HFF-Myc (cell line): ENCODE data around the gene DIP2A.

Experiments used
- DNase-seq: peaks from one replicate; pipeline ENCODE4 v3.0.0-alpha.2; 2011; ENCODE audit warnings: low read depth; ENCODE audit errors: extremely low read depth
- H3K4me3 ChIP-seq: replicated peaks from 2 replicates; pipeline ENCODE4 v1.5.1; 2011; ENCODE audit warnings: low read depth, mild to moderate bottlenecking, control low read depth, low read length
- TF ChIP-seq, protein P1 (sequence below): IDR thresholded peaks from 2 replicates; pipeline ENCODE4 v1.5.1; 2012; ENCODE audit warnings: mild to moderate bottlenecking, low read depth, low read length, control low read depth; ENCODE audit errors: missing control alignments

The DIP2A gene

DNA sequence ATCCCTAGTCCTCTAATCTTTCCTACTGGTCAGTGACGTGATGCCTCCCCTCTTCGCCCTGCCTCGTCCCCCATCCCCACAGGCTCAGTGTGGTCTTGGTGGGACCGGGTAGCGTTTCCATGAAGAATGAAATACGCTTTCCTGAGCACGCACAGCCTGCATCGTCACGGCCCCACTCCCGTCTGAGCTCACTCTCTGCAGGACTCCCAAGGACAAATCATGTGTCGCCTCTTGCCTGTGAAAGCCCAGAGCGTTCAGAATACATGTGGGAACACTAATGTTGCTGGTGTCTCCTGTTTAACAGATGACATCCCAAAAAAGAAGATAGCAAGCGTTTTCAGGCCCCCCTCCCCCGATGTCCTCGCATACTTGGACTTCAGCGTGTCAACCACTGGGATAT lies 97.0 kb downstream of the DIP2A start:
- no peak for DNase-seq
- H3K4me3 ChIP-seq, result no peak overlapping the region
- TF ChIP-seq, protein P1, sequence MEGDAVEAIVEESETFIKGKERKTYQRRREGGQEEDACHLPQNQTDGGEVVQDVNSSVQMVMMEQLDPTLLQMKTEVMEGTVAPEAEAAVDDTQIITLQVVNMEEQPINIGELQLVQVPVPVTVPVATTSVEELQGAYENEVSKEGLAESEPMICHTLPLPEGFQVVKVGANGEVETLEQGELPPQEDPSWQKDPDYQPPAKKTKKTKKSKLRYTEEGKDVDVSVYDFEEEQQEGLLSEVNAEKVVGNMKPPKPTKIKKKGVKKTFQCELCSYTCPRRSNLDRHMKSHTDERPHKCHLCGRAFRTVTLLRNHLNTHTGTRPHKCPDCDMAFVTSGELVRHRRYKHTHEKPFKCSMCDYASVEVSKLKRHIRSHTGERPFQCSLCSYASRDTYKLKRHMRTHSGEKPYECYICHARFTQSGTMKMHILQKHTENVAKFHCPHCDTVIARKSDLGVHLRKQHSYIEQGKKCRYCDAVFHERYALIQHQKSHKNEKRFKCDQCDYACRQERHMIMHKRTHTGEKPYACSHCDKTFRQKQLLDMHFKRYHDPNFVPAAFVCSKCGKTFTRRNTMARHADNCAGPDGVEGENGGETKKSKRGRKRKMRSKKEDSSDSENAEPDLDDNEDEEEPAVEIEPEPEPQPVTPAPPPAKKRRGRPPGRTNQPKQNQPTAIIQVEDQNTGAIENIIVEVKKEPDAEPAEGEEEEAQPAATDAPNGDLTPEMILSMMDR, result no peak

DNA sequence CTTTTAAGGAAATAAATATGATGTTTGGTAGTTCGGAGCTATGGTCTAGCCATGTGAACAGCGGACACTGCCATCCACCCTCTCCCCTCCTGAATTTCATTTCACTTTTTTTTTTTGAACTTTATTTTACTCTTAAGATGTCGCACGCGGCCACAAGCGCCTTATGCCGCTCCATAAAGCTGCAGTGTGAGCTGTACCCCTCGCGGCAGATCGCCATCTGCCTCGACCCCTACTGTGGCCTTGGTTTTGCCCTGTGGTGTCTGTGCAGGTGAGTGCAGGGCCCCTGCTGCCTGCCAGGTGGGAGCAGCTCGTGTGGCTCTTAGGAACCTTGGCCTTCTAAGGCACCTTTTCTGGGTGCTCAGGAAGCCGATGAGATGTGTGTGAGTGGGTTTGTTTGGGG lies 98.1 kb downstream of the DIP2A start:
- no peak for DNase-seq

DNA sequence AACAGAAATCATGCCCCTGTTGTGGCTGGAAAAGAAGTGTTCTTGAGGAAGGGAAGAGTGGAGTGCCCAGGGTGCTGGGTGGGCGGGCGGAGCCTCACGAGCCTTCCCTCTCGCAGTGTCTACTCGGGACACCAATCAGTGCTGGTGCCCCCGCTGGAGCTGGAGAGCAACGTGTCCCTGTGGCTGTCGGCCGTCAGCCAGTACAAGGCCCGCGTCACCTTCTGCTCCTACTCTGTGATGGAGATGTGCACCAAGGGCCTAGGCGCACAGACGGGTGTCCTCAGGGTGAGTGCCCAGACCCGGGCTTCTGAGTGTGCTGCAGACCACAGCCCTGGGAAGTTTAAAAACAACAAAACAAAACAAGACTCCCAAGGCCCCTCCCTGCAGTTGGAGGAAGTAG lies 98.8 kb downstream of the DIP2A start:
- DNase-seq, result no peak
- TF ChIP-seq, protein P1, result no peak

More for the DNA sequence above, 98.1 kb downstream of the DIP2A start:
- TF ChIP-seq, protein P1, result no peak
- H3K4me3 ChIP-seq, result no peak overlapping the region

DNA sequence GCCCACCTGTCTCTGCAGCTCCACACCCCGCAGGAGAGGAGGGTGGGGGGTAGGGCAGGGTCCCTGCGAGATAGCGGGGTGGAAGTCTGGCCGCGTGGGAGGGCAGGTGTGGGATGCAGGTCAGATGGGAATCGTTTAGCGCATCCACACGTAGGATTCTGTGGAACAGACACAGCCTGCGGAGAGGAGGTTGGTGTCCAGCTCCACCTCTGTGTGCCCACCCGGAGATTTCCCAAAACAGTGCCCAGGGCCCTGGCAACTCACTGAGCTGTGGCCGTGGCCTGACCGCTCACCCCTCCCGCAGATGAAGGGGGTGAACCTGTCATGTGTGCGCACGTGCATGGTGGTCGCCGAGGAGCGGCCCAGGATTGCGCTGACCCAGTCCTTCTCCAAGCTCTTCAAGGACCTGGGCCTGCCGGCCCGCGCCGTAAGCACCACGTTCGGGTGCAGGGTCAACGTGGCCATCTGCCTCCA lies 99.3 kb downstream of the DIP2A start:
- no peak for DNase-seq
- no peak overlapping the region for H3K4me3 ChIP-seq
- TF ChIP-seq, protein P1, result no peak

More for the DNA sequence above, 98.8 kb downstream of the DIP2A start:
- no peak overlapping the region for H3K4me3 ChIP-seq

DNA sequence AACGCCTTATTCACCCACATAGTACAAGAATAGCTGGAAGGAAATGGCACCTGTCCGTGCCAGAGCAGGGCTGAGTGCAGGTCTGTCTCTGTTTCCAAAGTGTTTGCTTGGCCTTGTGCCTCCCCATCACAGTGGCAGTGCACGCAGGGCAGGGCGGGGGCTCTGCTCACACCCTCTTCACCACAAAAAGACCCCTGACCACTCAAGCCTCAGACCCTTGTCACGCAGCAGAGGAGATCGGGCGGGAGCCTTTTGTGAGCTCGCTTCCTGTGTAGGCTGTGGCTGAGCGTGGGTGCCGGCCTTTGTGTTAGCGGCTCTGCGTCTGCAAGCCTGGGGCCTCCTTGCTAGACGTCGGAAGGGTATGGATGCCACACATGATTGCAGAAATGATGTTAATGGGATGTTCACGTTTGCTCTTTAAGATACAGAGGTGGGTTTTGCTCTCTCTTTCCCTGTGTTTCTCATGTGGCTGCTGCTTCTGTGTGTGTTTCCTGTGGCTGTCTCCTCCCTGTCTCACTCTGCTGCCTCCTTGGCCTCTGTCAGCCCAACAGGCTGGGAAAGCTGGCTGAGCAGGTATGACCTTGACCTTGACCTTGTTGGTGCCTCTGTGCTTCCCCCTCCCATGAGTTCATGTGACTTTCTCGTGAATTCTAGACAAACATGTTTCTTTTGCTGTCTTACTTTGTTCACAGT lies 100.7 kb downstream of the DIP2A start:
- DNase-seq, result no peak
- TF ChIP-seq, protein P1, result no peak
- no peak overlapping the region for H3K4me3 ChIP-seq

DNA sequence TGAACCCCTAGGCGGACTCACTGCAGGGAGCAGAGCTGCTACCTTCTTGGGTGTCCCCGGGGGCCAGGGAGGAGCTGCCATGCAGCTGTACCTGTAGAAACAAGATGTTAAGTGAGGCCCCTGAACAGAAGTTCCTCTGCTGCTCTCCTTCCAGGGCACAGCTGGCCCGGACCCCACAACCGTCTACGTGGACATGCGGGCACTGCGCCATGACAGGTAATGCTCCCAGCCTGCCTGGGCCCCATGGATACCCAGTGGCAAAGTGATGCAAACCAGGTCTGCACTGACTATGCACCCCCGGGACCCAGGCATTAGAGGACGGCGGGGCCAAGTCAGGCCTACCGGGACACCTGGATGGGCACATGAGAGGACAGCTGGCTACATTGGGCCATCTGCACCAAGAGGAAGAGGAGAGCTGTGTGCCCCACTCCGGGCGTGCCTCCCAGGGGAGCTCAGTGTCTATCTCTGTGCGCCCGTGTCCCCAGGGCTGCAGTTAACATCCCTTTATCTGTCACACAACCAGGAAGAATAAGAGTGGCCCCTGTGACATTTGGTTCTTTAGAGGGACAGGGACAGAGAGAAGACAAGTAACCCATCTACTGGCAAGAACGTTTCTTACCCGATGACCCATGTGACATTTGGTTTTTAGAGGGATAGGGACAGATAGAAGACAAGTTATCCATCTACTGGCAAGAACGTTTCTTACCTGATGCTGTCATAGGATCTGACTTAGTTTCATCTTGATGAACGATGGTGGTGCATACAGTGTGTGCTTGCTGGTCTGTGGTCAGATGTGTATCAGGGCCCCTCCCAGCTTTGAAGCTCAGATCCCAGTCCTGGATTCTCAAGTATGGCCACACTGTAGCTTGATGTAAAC lies 102.1 kb downstream of the DIP2A start:
- TF ChIP-seq, protein P1, result no peak
- no peak overlapping the region for H3K4me3 ChIP-seq
- no peak for DNase-seq
